ENCODE results near the gene GARIN5A. TPM values are rescaled to one million over a fixed set of nuclear protein-coding genes. Genes with fewer than 3 reads are reported as not detected.

GARIN5A gene
- total RNA-seq, 1 experiment from 2014 or later: 2.0 TPM

GRCh38 chr19:50510700-50511068, 34.0 kb upstream of the GARIN5A start:
- POLR2A ChIA-PET: no interaction called here
- no peaks in the 10 kb centered on the region for H3K4me1 ChIP-seq (ENCODE audit: control insufficient read depth, insufficient read depth, low read length)
- H3K9me3 ChIP-seq (ENCODE audit: control insufficient read depth, insufficient read depth, low read depth, low read length): no peaks in the 10 kb centered on the region
- H3K27me3 ChIP-seq (ENCODE audit: control insufficient read depth, insufficient read depth, low read length): no peaks in the 10 kb centered on the region
- in situ Hi-C loops (cut with HindIII; ENCODE audit: low pct_unique_long_range_greater_than_20kb, low sequenced_read_pairs): no loop called here
- ATAC-seq (no peak), DNase-seq (ENCODE audit: low read depth, low spot score) (no peak)
- H3K4me3 ChIP-seq (ENCODE audit: low read depth in 2 of 2, low read length in 2 of 2): peak overlapping the region; percentile 77 to 79
- TF ChIP-seq CTCF (IDR thresholded peaks at IDR 0.05) (no peak), SIN3A (IDR thresholded peaks at IDR 0.05; ENCODE audit: borderline replicate concordance, insufficient read depth, low read depth, low read length) (no peak), REST (IDR thresholded peaks at IDR 0.05; ENCODE audit: insufficient read depth in 1 of 2, low read depth in 2 of 2, low read length in 1 of 2) (no peak), POLR2AphosphoS5 (IDR thresholded peaks at IDR 0.05; ENCODE audit: low read depth, low read length) (no peak), TCF7L2 (IDR thresholded peaks at IDR 0.05; ENCODE audit: low read depth, low read length) (no peak)
- intact Hi-C loops (cut with micrococcal nuclease; ENCODE audit: unreplicated experiment): no loop called here
- peak overlapping the region; percentile 92 for H3K27ac ChIP-seq (ENCODE audit: low read length)
- CTCF ChIA-PET: interaction anchor here (0.8 kb wide), 1 partner anchor 45 kb away, joined by 8 read pairs; no protein-coding TSS in a partner anchor
- BruUV-seq (replicated peaks): TSS peak; percentile 84
- H3K36me3 ChIP-seq (ENCODE audit: control insufficient read depth, insufficient read depth, low read length): no peaks in the 10 kb centered on the region; the same call in 1 of the 2 replicates

GRCh38 chr19:50510121-50510670, 33.5 kb upstream of the GARIN5A start:
- POLR2A ChIA-PET: interaction anchor here (0.6 to 0.7 kb wide), 3 partner anchors 50 to 1081 kb away, joined by 3 to 12 read pairs (median 10); no protein-coding TSS in a partner anchor

More at GRCh38 chr19:50510121-50510670, 33.5 kb upstream of the GARIN5A start:
- Histone ChIP-seq H3K4me3 (ENCODE audit: low read depth in 2 of 2, low read length in 2 of 2) (peak overlapping the region; percentile 77 to 79), H3K36me3 (ENCODE audit: control insufficient read depth, insufficient read depth, low read length) (no peaks in the 10 kb centered on the region; the same call in 1 of the 2 replicates), H3K4me1 (ENCODE audit: control insufficient read depth, insufficient read depth, low read length) (no peaks in the 10 kb centered on the region), H3K27ac (ENCODE audit: low read length) (peak overlapping the region; percentile 92), H3K9me3 (ENCODE audit: control insufficient read depth, insufficient read depth, low read depth, low read length) (no peaks in the 10 kb centered on the region), H3K27me3 (ENCODE audit: control insufficient read depth, insufficient read depth, low read length) (no peaks in the 10 kb centered on the region)
- DNase-seq (ENCODE audit: low read depth, low spot score) (no peak), ATAC-seq (no peak)
- CTCF ChIA-PET: interaction anchor here (0.7 kb wide), 1 partner anchor 280 kb away, joined by 3 read pairs; no protein-coding TSS in a partner anchor
- no TSS peak for BruUV-seq (replicated peaks)
- intact Hi-C loops (cut with micrococcal nuclease; ENCODE audit: unreplicated experiment): no loop called here
- in situ Hi-C loops (cut with HindIII; ENCODE audit: low pct_unique_long_range_greater_than_20kb, low sequenced_read_pairs): no loop called here
- no peak for TF ChIP-seq REST (IDR thresholded peaks at IDR 0.05; ENCODE audit: insufficient read depth in 1 of 2, low read depth in 2 of 2, low read length in 1 of 2)

Measured in Panc1 (cell line).